GM21619 (cell line): ENCODE results near the gene HEMGN.
"Not testable (repeated sequence)": the region's sequence is repeated elsewhere in the genome, so short reads cannot be mapped to it uniquely, and the experiment has no call there.

Experiments
- ATAC-seq: cut with Tn5 transposase; IDR thresholded peaks from one replicate; pipeline ENCODE4 v1.9.1; 2021; ENCODE audit not compliant: unreplicated experiment

Gene HEMGN, protein sequence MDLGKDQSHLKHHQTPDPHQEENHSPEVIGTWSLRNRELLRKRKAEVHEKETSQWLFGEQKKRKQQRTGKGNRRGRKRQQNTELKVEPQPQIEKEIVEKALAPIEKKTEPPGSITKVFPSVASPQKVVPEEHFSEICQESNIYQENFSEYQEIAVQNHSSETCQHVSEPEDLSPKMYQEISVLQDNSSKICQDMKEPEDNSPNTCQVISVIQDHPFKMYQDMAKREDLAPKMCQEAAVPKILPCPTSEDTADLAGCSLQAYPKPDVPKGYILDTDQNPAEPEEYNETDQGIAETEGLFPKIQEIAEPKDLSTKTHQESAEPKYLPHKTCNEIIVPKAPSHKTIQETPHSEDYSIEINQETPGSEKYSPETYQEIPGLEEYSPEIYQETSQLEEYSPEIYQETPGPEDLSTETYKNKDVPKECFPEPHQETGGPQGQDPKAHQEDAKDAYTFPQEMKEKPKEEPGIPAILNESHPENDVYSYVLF

DNA sequence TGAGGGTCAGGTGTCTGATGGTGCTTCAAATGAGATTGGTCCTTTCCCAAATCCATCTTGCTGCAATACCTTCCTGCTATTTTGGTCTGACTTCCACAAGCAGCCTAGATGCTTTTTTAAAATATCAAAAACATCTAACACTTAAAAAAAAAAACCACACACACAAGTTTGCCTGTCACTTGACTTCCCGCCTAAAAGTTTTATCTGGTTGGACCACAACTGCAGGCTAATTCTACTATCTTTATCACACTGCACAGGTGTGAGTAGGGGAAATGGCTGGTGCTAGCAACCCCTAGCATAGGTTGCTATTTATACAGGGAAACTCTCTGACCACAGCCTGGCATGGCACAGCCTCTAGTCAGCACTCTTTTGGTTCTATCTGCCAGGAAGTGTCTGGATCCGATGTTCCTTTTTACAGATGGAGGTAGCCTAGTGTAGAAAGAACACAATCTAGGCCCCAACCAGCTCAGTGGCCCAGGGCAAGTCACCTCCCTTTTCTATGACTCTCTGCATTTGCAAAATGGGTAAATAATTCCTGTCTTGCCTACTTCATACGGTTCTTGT is at the start of gene HEMGN:
Gene HEMGN, minus strand, starts transcription at position 92 of the 564 bp plus-strand sequence. Its CDS starts 36 bp downstream, at position 56.
- ATAC-seq, result no peak

DNA sequence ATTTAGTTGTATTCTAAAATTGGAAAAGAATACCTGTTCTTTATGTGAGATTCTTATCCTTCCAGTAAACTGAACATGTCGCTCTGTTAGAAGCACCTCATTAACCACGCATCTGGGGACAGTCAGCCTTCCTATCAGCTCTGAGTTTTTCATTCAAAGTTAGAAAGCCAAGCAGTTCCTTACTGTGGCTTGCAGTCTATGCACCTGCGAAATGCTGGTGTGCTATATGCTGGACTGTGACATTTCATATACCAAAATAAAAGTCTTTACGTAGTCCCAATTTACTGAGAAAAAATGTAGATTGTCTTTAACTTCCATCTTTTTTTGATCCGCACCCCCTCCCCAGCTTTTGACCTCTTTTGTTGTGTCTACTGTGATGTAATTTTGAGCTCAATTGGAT is 49.5 kb upstream of the HEMGN start:
- ATAC-seq, result no peak

DNA sequence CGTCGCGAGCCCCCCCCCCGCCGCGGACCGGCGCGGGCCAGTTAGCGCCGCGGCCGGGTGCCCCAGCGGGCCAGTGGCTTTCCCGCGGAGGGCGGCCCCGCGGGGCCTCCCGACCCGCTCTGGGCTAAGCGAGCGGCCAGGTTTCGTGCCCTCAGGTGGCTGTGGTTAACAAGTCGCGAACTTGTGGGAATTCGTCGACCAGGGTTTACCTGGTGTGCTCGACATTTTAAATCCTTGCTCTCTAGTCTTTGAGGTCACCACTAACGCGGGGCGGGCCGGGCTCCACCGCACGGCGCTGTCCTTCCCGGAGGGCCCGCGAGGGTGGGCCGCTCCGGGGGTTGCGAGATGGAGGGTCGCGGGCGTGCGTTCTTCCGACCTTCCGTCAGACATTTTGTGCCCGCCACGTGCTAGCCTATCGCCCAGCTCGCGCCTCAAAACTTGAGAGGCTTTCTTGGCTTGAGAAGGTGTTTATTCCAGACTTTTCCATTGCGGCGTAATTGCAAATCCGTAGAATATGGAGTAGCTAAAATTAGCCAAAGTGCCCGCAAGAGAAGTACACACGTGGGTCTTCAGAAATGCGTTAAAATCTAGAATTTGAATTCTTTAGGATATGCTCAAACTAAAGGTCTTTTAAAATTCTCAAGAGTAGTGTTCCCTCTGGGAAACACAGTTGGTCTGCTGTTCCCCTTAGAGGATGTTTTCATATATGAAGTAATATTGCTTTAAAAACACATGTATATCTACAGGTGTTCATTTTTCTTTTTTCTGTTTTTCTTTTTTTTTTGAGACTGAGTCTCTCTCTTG is 47.3 kb upstream of the HEMGN start:
- peak; percentile 14 for ATAC-seq

DNA sequence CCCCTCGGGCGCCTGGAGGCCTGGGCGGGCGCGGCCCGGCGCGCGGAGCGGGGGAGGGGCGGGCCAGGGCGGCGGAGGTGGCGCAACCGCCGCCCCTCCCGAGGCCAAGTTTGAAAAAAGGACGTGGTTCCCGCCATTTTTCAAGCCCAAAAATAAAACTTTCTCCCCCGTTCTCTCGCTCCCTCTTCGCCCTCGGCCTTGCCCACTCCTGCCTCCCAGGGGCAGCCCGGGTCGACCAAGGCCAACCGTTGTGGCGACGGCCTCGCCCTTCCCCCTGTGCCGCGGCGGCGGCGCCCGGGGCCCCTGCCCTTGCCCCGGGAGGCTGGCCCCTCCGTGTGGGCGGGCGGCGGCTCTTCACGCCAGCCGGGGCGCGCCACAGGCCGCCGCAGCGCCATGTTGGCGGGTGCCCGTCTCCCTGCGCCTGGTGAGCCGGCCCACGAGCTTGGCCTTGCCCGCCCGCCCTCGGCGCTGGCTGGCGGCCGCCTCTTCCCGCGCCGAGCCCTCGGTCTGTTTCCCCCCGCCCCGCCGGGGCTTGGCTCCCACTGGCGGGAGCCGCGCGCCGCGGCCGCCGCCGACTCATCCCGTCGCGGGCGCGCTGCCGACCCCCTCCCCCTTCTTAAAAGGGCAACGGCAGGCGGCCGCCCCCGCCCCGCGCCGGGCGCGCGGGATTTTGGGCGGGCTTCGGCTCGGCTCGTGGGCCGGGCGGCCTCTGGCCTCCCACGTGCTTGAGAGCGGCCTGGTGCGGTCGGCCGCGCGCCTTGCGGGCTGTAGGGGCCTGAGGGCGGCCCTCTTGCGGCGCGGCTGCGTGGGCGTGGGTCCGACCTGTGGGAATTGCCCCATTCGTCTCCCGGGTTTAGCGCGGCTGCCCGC is 46.5 kb upstream of the HEMGN start:
- peak; percentile 18 for ATAC-seq

DNA sequence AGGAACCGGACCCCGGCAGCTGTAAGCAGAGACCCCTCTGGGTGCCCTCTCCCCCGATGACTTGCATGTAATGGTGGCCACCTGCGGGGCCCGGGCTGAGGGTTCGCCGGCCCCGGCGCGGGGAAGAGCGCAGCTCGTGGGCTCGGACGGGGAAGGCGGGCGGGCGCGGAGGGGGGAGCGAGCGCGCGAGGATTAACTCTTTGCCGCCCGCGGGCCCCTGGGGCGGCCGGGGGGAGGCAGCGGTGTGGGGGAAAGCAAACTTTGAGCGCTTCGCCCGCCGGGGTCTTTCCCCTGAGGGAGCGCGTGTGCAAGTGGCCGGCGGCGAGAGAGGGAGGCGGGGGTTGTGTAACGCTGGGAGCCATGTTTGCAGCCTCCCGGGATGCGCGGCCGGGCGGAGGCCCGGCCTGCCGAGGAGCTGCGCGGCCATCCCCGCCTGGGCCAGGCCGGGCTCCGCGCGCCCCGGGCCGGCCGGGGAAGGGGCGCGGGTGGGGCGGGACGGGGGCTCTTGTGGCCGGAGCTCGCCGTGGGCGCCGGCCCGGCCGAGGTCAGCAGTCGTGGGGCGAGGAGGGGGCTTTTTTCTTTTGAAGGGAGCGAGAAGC is 45.7 kb upstream of the HEMGN start:
- ATAC-seq, result peak; percentile 11

DNA sequence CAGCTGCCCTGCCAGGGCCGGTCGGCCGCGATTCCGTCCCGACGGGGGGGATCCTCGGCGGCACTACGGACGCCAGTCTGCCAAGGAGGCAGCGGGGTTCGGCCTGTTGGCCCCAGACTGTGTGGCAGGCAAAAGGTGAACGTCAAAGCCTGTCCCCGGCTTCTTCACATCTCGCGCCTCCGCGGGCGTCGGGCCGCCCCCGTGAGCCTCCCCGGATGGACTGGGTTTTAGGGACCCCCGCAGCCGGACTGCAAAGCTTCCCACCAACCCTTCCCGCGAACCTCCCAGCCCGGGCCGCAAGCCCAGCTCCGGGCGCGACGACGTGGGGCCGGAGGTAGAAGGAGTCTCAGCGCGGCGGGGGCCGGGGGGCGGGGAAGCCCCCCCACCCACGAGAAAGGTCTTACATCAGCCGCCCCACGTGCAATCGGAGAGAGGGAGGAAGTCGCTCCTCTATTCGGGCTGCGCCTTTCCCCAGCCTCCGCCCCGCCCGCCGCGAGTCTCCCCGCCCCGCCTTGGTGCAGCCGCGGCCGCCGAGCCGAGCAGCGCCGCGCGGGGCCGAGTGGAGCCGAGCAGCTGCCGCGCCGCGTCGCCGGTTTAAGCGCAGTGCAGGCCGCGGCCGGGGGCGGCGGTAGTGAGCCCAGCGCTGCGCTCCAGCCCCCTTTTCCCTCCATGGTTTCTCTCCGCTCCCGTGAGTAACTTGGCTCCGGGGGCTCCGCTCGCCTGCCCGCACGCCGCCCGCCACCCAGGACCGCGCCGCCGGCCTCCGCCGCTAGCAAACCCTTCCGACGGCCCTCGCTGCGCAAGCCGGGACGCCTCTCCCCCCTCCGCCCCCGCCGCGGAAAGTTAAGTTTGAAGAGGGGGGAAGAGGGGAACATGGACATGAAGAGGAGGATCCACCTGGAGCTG is 45.0 kb upstream of the HEMGN start, which contains the start of gene ANP32B:
Gene ANP32B, plus strand, starts transcription at position 659 of the 906 bp plus-strand sequence. Its CDS starts 215 bp downstream, at position 874.
- peak; percentile 74 for ATAC-seq

DNA sequence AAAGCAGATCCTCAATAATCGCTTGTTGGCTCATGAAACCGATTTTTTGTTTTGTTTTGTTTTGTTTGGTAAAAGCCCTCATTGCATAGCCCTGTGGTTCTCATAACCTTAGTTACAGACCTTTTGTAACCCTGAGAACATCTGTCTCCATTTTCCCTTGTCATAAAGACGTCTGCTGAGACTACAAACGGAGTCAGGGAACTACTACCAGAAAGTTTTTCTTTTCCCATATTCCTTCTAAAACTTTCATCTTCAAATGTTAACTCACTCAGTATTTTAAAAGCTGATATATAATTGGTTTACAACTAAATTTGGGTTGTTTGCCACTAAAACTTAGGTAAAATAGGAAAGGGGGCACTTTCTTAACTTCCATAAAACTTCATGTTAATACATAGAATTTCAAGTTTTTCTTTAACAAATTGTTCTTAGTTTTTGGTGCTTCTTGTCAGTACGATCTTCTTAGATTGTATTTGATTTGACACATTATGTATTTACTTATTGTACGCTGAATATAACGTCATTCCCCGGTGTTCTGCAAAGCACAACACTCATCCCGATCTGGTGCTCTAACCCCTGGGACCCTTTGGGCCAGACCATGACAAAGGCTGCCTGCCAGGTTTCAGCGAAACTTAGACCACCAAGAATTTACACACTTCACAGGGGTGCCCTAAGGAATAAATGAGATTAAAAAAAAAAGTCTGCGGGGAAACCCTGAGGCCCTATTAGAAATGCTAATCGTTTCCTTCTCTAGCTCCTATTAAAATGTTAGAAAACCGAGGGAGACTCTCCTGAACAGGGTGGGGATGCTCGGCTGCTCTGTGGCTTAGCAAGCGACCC is 44.1 kb upstream of the HEMGN start:
- no peak for ATAC-seq

DNA sequence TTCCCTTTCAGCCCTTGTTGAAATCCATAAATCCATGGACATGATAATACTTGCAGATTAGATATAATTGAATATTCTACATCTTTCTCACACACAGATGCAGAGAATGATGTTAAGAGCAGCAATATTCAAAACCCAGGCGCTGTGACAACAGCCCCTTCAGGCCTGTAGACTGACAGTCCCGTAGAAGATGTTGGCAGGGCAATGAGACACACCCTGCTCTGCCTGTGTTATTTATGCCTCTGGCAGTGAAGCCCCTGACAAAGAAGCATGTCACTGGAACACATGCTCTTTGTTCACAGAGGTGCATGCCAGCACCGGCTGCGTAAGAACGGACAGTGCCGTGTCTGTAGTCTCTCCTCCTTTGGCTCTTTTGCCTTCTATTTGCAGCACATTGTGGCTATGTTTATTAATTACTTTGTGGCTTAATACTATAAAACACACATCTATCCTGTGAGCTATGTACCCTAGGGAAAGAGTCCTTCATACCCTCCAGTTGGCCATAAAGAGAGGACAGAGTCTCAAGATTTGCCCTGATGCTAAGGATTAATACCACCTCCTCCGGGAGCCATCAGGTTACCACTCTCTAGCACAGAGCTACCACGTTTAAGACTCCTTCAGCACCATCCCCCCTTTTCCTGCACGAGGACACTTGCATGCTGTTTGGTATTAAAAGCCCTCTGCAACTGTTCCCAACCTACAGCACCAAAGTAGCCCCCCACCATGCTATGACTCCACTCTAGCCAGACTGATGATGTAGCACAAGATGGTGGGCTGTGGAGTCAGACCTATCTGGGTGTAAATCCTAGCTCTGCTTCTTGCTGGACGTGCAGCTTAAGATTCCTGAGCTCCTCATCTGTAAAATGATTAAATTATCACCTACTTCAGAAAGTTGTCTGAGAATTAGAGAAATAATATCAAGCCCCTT is 43.2 kb upstream of the HEMGN start:
- ATAC-seq, result no peak

DNA sequence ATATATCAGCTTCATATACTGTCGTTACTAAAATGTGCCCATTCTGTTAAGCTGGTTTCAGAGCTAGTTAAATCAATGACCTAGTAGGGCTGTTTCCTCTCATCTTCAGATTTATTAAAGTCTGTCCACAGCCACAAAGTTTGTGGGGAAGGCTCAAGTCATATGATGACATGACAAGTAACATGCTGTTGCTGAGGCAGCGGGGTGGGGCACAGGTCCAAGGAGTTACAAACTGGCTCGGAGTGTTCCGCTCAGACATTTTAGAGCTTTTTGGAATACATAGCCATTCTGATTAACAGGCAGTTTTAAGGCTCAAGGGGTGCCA is 42.5 kb upstream of the HEMGN start:
- ATAC-seq, result no peak

DNA sequence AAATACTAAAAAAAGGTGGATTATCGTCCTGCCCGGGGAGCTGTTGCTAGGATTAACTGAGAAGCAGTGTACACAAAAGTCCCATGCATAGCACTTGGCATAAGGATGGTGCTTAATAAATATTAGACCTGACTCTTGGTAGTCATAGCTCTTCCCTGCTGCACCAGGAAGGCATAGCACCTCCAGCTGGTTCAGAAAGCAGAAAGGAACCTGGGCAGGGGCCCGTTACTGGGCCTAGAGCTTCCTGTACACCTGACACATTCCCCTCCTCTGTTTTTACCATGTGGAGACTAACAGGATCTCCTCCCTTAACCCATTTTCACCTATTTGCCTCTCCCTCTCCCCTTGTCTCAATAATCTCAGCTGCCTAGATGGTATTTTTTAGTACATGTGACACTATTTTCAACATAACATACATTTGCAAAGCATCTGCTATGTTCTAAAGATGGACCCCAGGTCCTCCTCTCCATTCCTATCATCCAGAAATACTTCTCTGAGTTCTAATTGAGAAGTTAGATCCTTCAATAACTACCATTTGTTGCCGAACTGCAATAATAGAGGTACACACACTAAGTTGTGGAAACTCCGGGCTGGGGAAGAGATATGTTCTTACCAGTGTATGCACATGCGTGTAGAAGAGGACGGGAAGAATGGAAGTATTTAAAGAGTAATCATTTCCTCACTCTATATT is 42.0 kb upstream of the HEMGN start:
- ATAC-seq, result no peak

DNA sequence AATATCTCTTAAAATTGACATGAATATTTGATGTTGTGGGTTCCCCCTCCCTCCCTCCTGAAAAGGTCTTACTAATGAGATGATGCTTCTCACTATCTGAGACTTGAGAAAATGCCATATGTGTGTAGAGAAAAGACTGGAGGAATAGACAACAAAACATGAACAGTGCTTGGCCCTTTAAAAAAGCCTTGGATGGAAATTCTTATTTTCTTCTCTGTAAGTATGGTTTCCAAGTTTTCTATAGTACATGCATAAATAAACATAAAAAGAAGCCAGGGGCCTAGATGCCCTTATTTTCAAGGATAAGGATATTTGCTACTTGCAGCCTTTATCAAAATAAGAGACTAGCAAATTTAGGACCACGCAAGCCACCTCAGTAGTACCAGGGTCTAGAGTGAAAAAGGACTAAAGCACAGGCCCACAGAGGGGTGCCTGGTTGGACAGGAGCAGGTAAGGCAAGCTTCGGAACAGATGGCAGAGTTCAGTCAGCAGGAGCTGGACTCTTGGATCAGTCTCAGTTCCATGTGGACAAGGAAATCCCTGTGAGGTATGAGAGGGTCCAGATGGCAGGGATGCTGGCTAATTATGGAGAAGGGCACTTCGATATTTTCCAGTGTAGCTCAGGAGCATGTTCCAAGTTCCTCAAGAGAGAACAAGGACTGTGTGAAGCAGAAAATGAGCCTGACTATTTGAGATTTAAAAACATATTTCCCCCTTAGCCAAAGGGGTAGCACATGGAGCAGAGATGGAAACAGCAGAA is 40.6 kb upstream of the HEMGN start:
- ATAC-seq, result no peak

DNA sequence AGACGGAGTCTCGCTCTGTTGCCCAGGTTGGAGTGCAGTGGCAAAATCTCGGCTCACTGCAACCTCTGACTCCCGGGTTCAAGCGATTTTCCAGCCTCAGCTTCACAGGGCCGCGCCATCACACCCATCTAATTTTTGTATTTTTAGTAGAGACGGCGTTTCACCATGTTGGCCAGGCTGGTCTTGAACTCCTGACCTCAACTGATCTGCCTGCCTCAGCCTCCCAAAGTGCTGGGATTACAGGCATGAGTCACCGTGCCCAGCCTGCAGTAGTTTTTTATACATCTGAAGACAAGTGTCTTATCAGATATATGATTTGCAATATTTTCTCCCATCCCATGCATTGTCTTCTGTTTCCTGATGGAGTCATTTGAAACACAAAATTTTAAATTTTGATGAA is 38.7 kb upstream of the HEMGN start:
- not testable (repeated sequence) for ATAC-seq

DNA sequence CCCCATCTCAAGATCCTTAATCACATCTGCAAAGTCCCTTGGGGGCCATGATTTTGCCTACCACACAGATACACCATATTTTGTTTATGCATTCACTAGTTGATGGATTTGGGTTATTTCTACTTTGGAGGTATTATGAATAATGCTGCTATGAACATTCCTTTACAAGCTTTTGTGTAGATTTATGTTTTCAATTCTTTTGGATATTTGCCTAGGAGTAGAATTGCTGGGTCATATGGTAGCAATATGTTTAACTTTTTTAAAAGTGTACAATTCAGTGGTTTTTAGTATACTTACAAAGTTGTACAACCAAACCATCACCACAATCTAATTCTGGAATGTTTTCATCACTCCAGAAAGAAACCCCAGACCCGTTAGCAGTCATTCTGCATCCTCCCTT is 37.4 kb upstream of the HEMGN start:
- ATAC-seq, result no peak

DNA sequence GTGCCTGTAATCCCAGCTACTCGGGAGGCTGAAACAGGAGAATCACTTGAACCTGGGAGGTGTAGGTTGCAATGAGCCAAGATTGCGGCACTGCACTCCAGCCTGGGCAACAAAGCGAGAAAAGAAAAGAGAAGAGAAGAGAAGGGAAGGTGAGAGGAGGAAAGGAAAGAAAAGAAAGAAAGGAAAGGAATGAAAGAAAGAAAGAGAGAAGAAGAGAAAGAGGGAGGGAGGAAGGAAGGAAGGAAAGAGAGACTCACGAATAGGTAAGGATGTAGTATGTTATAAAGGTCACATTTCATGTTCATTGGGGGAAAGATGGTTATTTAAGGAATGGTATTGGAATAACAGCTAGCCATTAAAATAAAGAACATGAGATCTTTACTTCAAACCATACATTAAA is 34.8 kb upstream of the HEMGN start:
- ATAC-seq, result no peak

DNA sequence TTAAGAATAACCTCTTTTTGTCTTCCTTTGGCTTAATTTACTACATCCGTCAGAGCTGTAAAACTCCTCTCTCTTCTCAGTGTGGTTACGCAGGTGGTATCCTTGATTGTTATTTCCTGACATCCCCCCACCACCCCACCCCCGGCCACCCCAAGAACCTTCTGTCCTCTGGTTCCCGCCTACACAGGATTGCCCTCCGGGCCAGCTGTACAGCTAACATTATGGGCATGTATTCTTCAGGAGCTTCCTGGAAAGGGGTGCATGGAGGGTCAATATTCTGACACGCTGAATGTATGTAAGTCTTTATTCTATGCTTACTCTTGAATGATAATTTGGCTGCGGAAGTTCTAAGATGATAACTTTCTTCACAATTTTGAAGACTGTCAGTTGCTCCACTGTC is 32.2 kb upstream of the HEMGN start:
- no peak for ATAC-seq

DNA sequence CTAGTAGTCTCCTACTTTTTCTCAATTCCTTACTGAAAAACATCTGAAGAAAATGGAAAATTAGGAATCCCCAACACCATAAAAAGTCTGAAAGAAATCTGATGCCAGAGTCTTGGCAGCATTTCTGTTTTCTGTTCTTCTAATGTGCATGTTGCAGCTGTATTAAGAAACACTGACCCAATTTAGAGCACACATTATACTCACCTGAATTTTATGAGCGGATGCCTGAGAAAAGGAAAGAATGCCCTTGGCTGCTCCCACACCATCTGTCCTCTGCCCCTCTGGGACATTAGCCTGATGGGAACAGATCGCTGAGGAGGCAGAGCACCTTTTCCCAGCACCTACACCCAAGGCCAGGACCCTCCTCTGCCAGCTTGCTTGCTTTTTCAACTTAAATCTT is 31.0 kb upstream of the HEMGN start:
- no peak for ATAC-seq
